H9 (cell line): ENCODE data around the gene P2RX6. TPM values are rescaled to one million over a fixed set of nuclear protein-coding genes. Genes with fewer than 3 reads are reported as not detected.
A peak's percentile ranks its signal among the peaks of the same experiment; 100 is the strongest.

Experiments used
- DNase-seq: peaks from one replicate; pipeline ENCODE4 v3.0.0-alpha.2; 2017
- H2AFZ ChIP-seq: one replicate; pipeline ENCODE4 v1.6.1; 2013; ENCODE audit warnings: mild to moderate bottlenecking, low read length, control low read depth, moderate library complexity
- H2AK5ac ChIP-seq: 2 replicates; pipeline ENCODE4 v1.6.1; 2013; ENCODE audit warnings: low read length, control low read depth, mixed read lengths; ENCODE audit not compliant: insufficient read length
- H2BK120ac ChIP-seq: one replicate; pipeline ENCODE4 v1.6.1; 2013; ENCODE audit warnings: low read depth, mild to moderate bottlenecking, low read length, control low read depth, inconsistent platforms; ENCODE audit not compliant: poor library complexity, severe bottlenecking
- H2BK12ac ChIP-seq: 2 replicates; pipeline ENCODE4 v1.6.1; 2013; ENCODE audit warnings: low read length, control low read depth, mixed read lengths, low read depth; ENCODE audit not compliant: insufficient read length
- H2BK15ac ChIP-seq: 2 replicates; pipeline ENCODE4 v1.6.1; 2013; ENCODE audit warnings: low read depth, low read length, control low read depth
- H2BK20ac ChIP-seq: one replicate; pipeline ENCODE4 v1.6.1; 2013; ENCODE audit warnings: low read depth, mild to moderate bottlenecking, low read length, control low read depth, inconsistent platforms; ENCODE audit not compliant: poor library complexity, severe bottlenecking
- H2BK5ac ChIP-seq: 2 replicates; pipeline ENCODE4 v1.6.1; 2013; ENCODE audit warnings: low read length, control low read depth, mixed read lengths; ENCODE audit not compliant: insufficient read length
- H3K14ac ChIP-seq: 2 replicates; pipeline ENCODE4 v1.6.1; 2013; ENCODE audit warnings: low read length, control low read depth; ENCODE audit not compliant: insufficient read depth
- H3K18ac ChIP-seq: 2 replicates; pipeline ENCODE4 v1.6.1; 2013; ENCODE audit warnings: low read depth, mild to moderate bottlenecking, mixed read lengths, low read length, control low read depth; ENCODE audit not compliant: insufficient read length
- H3K23ac ChIP-seq: 2 replicates; pipeline ENCODE4 v1.6.1; 2013; ENCODE audit warnings: low read length, control low read depth, mixed read lengths, low read depth; ENCODE audit not compliant: insufficient read length
- H3K23me2 ChIP-seq: 2 replicates; pipeline ENCODE4 v1.6.1; 2013; ENCODE audit warnings: low read depth, mild to moderate bottlenecking, mixed read lengths, low read length, control low read depth; ENCODE audit not compliant: insufficient read length, poor library complexity, severe bottlenecking
- H3K27ac ChIP-seq: 2 replicates; pipeline ENCODE4 v1.5.1; 2013; ENCODE audit warnings: low read length, control low read depth, mixed read lengths, low read depth; ENCODE audit not compliant: insufficient read length
- H3K27me3 ChIP-seq: 2 replicates; pipeline ENCODE4 v1.6.1; 2013; ENCODE audit warnings: low read length, control low read depth, inconsistent platforms; ENCODE audit not compliant: insufficient read depth
- H3K4ac ChIP-seq: 2 replicates; pipeline ENCODE4 v1.6.1; 2013; ENCODE audit warnings: low read depth, mild to moderate bottlenecking, control low read depth, inconsistent platforms, low read length, moderate library complexity
- H3K4me1 ChIP-seq: 2 replicates; pipeline ENCODE4 v1.6.1; 2013; ENCODE audit warnings: low read length, control low read depth, inconsistent platforms; ENCODE audit not compliant: insufficient read depth
- H3K4me2 ChIP-seq: 2 replicates; pipeline ENCODE4 v1.6.1; 2013; ENCODE audit warnings: low read length, control low read depth, mixed read lengths; ENCODE audit not compliant: insufficient read length, insufficient read depth
- H3K56ac ChIP-seq: 2 replicates; pipeline ENCODE4 v1.6.1; 2013; ENCODE audit warnings: low read depth, mild to moderate bottlenecking, mixed read lengths, low read length, control low read depth; ENCODE audit not compliant: insufficient read length
- H3K79me1 ChIP-seq: 2 replicates; pipeline ENCODE4 v1.6.1; 2013; ENCODE audit warnings: low read depth, mild to moderate bottlenecking, moderate library complexity, low read length, control low read depth, inconsistent platforms; ENCODE audit not compliant: insufficient read depth, poor library complexity, severe bottlenecking
- H3K79me2 ChIP-seq: 2 replicates; pipeline ENCODE4 v1.6.1; 2013; ENCODE audit warnings: low read length, control low read depth, inconsistent platforms; ENCODE audit not compliant: insufficient read depth
- H3K9ac ChIP-seq: 2 replicates; pipeline ENCODE4 v1.6.1; 2013; ENCODE audit warnings: low read length, control low read depth, mixed read lengths; ENCODE audit not compliant: insufficient read length; ENCODE audit errors: extremely low read depth
- H3K9me3 ChIP-seq: one replicate; pipeline ENCODE4 v1.6.1; 2013; ENCODE audit warnings: low read depth, low read length, inconsistent platforms; ENCODE audit not compliant: control insufficient read depth
- H3T11ph ChIP-seq: one replicate; pipeline ENCODE4 v1.6.1; 2013; ENCODE audit warnings: mild to moderate bottlenecking, low read length, control low read depth, inconsistent platforms
- H4K20me1 ChIP-seq: one replicate; pipeline ENCODE4 v1.6.1; 2013; ENCODE audit not compliant: control insufficient read depth, insufficient read length, insufficient read depth
- H4K5ac ChIP-seq: 2 replicates; pipeline ENCODE4 v1.6.1; 2013; ENCODE audit warnings: low read depth, mild to moderate bottlenecking, mixed read lengths, low read length, control low read depth; ENCODE audit not compliant: insufficient read length
- H4K8ac ChIP-seq: replicated peaks from 2 replicates; pipeline ENCODE4 v1.6.1; 2013; ENCODE audit warnings: low read length, control low read depth, mixed read lengths, low read depth; ENCODE audit not compliant: insufficient read length
- H4K91ac ChIP-seq: 2 replicates; pipeline ENCODE4 v1.6.1; 2013; ENCODE audit warnings: low read depth, mild to moderate bottlenecking, moderate library complexity, mixed read lengths, low read length, control low read depth; ENCODE audit not compliant: insufficient read length
- H3K27ac Mint-ChIP-seq, 3 experiments: 2 replicates in 2 of 3; 3 replicates in 1 of 3; pipeline ENCODE4 v1.8.0; 2020 to 2021; ENCODE audit warnings: mixed read lengths in 3 of 3, mild to moderate bottlenecking in 1 of 3, moderate library complexity in 1 of 3
- H3K27me3 Mint-ChIP-seq: 2 replicates; pipeline ENCODE4 v1.8.0; 2021; ENCODE audit warnings: low read depth, mild to moderate bottlenecking, moderate library complexity, mixed read lengths
- H3K36me3 Mint-ChIP-seq, 3 experiments: 2 replicates in 2 of 3; 3 replicates in 1 of 3; pipeline ENCODE4 v1.8.0; 2020 to 2021; ENCODE audit warnings: low read depth in 3 of 3, mixed read lengths in 3 of 3; ENCODE audit not compliant: insufficient read depth in 1 of 3
- H3K4me1 Mint-ChIP-seq, 2 experiments: 2 replicates each; pipeline ENCODE4 v1.8.0; 2020; ENCODE audit warnings: mixed read lengths in 2 of 2
- H3K4me3 Mint-ChIP-seq, 2 experiments: 2 replicates in 1 of 2; 3 replicates in 1 of 2; pipeline ENCODE4 v1.8.0; 2020 to 2021; ENCODE audit warnings: mild to moderate bottlenecking in 2 of 2, mixed read lengths in 2 of 2, moderate library complexity in 1 of 2
- H3K9me3 Mint-ChIP-seq, 2 experiments: 2 replicates in 1 of 2; 3 replicates in 1 of 2; pipeline ENCODE4 v1.8.0; 2020; ENCODE audit warnings: mild to moderate bottlenecking in 2 of 2, mixed read lengths in 2 of 2, moderate library complexity in 1 of 2
- CTCF ChIP-seq: fragments of 200-600 bp; sonication (generic); conservative IDR thresholded peaks from 3 replicates; pipeline ENCODE4 v1.8.0; 2021; ENCODE audit warnings: antibody characterized with exemption, mild to moderate bottlenecking
- WGBS: extraction: QIAGEN DNeasy Blood & Tissue Kit; methylation state at CpG from one replicate; pipeline ENCODE4 v1.1.7; 2013; ENCODE audit warnings: missing lambda C conversion rate, low lambda C conversion rate, mixed read lengths; ENCODE audit not compliant: insufficient read length; ENCODE audit errors: extremely low coverage; 5-methylcytosine and 5-hydroxymethylcytosine counted together
- total RNA-seq: library from RNA; stranded (reverse); gene quantifications from 2 replicates; pipeline ENCODE4 v1.2.1, GENCODE V29; 2021

P2RX6 gene
- total RNA-seq, 1 experiment from 2014 or later: not detected

GRCh38 chr22:21014202-21014725 is 701 bp upstream of the P2RX6 start:
- Histone ChIP-seq H4K20me1 (no peaks in the 10 kb centered on the region), H2BK15ac (no peak overlapping the region), H3K79me1 (no peaks in the 10 kb centered on the region), H2BK12ac (no peak overlapping the region), H3K9ac (no peak overlapping the region), H2BK120ac (no peak overlapping the region), H2AFZ (no peak overlapping the region), H3K4ac (no peak overlapping the region), H3K27ac (no peak overlapping the region), H3K23me2 (peaks cover 7% of the 10 kb centered on the region), H2BK20ac (no peak overlapping the region), H3K27me3 (no peaks in the 10 kb centered on the region), H3K56ac (no peak overlapping the region), H4K5ac (no peak overlapping the region), H2BK5ac (no peak overlapping the region), H3K4me1 (peaks cover 3% of the 10 kb centered on the region; the same call in 1 of the 2 replicates), H3K9me3 (no peaks in the 10 kb centered on the region), H4K8ac (no peak overlapping the region), H3T11ph (no peak overlapping the region), H3K14ac (no peak overlapping the region), H2AK5ac (no peak overlapping the region), H3K18ac (no peak overlapping the region), H4K91ac (no peak overlapping the region), H3K23ac (no peak overlapping the region), H3K4me2 (peak overlapping the region; percentile 39), H3K79me2 (no peaks in the 10 kb centered on the region)
- Mint-ChIP-seq H3K4me3 (peak overlapping the region; percentile 80 to 95), H3K4me1 (peaks cover 31 to 50% of the 10 kb centered on the region in 2 experiments), H3K36me3 (no peaks in the 10 kb centered on the region), H3K9me3 (0 out of 5 replicates have a peak, but pooled peaks cover 0 to under 1% of the 10 kb centered on the region in 2 experiments), H3K27me3 (peaks cover 52% of the 10 kb centered on the region), H3K27ac (peak overlapping the region in 2 of 3 experiments; percentile 97; a peak in 4 of 7 replicates)
- TF ChIP-seq CTCF: no peak
- DNase-seq: peak; percentile 98
- WGBS: no CpG with 5 or more reads among the region's 40 CpGs
